K562 (cell line): Measurements from ENCODE around the gene LRP1B. TPM values are rescaled to one million over a fixed set of nuclear protein-coding genes. Genes with fewer than 3 reads are reported as not detected.

Experiments used
- ATAC-seq: fragments of 200-7000 bp; cut with Tn5 transposase; 3 replicates; pipeline ENCODE4 v1.9.1; 2020; ENCODE audit warnings: moderate library complexity
- BruUV-seq: library from RNA; stranded (reverse); fragments of 400-500 nt; replicated peaks from 2 replicates; lab custom pipeline; 2021; lab: Mats Ljungman, UMichigan
- CTCF ChIA-PET: fragments of 300-600 bp; formaldehyde crosslinking; extraction: SDS; loops from one replicate; lab custom pipeline; 2021; ENCODE audit warnings: low intra/inter-chr PET ratio; lab: Yijun Ruan, JAX
- POLR2A ChIA-PET: fragments of 300-600, 350-650 bp; sonication (Branson Sonifier 250); formaldehyde crosslinking; extraction: SDS; loops from one replicate; lab custom pipeline; 2021; ENCODE audit warnings: antibody characterized with exemption, inconsistent platforms; lab: Yijun Ruan, JAX
- DNase-seq, 4 experiments: peaks; one replicate each; pipeline versions ENCODE4 v3.0.0 to v3.0.0-alpha.2; 2011 to 2018; ENCODE audit warnings: low spot score in 3 of 4, mixed read lengths in 3 of 4; ENCODE audit errors: extremely low read depth in 1 of 4
- FAIRE-seq: peaks from 2 replicates; lab custom pipeline; 2011; peaks lifted over from hg19 to GRCh38; lab: Jason Lieb, UNC
- H2AFZ ChIP-seq: 2 replicates; pipeline ENCODE4 v1.6.0; 2011; ENCODE audit warnings: low read depth, low read length, control low read depth, inconsistent platforms
- H3K27ac ChIP-seq: fragments of 200-600 bp; 3 replicates; pipeline ENCODE4 v1.8.0; 2011; ENCODE audit warnings: low read depth, mild to moderate bottlenecking, control low read depth, inconsistent platforms, low read length, moderate library complexity, mixed read lengths; ENCODE audit errors: extremely low read depth
- H3K27me3 ChIP-seq, 2 experiments: fragments of 300-600 bp in 1 of 2; 2 replicates in 1 of 2; 3 replicates in 1 of 2; pipeline versions ENCODE4 v1.6.0 to v1.8.0; 2011; ENCODE audit warnings: inconsistent platforms in 2 of 2, low read length in 2 of 2, mild to moderate bottlenecking in 1 of 2, mixed read lengths in 1 of 2, moderate library complexity in 1 of 2; ENCODE audit not compliant: control insufficient read depth in 2 of 2, insufficient read depth in 2 of 2
- H3K36me3 ChIP-seq: fragments of 300-600 bp; 3 replicates; pipeline ENCODE4 v1.8.0; 2011; ENCODE audit warnings: mild to moderate bottlenecking, low read length, inconsistent platforms; ENCODE audit not compliant: control insufficient read depth, insufficient read depth
- H3K4me1 ChIP-seq, 2 experiments: fragments of 200-600 bp in 1 of 2; replicated peaks in 1 of 2; 2 replicates in 1 of 2; 3 replicates in 1 of 2; pipeline versions ENCODE4 v1.5.1 to v1.8.0; 2011; ENCODE audit warnings: inconsistent platforms in 2 of 2, low read length in 2 of 2, mild to moderate bottlenecking in 1 of 2, mixed read lengths in 1 of 2, moderate library complexity in 1 of 2; ENCODE audit not compliant: control insufficient read depth in 2 of 2, insufficient read depth in 2 of 2
- H3K4me2 ChIP-seq: 2 replicates; pipeline ENCODE4 v1.6.1; 2011; ENCODE audit warnings: low read length, control low read depth, inconsistent platforms, mixed read lengths; ENCODE audit not compliant: insufficient read depth
- H3K4me3 ChIP-seq: fragments of 200-600 bp; sonication (generic), shearing (Covaris generic); 2 replicates; pipeline ENCODE4 v1.5.1; 2016; ENCODE audit warnings: control low read depth, inconsistent platforms
- H3K79me2 ChIP-seq: fragments of 200-600 bp; 3 replicates; pipeline ENCODE4 v1.8.0; 2011; ENCODE audit warnings: low read length, inconsistent platforms; ENCODE audit not compliant: control insufficient read depth, insufficient read depth
- H3K9ac ChIP-seq, 2 experiments: 2 replicates each; pipeline versions ENCODE4 v1.6.0 to v1.6.1; 2011; ENCODE audit warnings: low read depth in 2 of 2, low read length in 2 of 2, control low read depth in 1 of 2, inconsistent platforms in 1 of 2, mild to moderate bottlenecking in 1 of 2, mixed read lengths in 1 of 2; ENCODE audit not compliant: insufficient read depth in 1 of 2
- H3K9me1 ChIP-seq: one replicate; pipeline ENCODE4 v1.6.0; 2011; ENCODE audit warnings: inconsistent platforms, mild to moderate bottlenecking, low read length, moderate library complexity; ENCODE audit not compliant: control insufficient read depth, insufficient read depth
- H3K9me3 ChIP-seq: replicated peaks from 2 replicates; pipeline ENCODE4 v1.5.1; 2011; ENCODE audit warnings: low read depth, low read length, inconsistent platforms; ENCODE audit not compliant: control insufficient read depth, insufficient read depth
- H4K20me1 ChIP-seq: replicated peaks from 2 replicates; pipeline ENCODE4 v1.6.1; 2011; ENCODE audit warnings: low read length, inconsistent platforms, mixed read lengths; ENCODE audit not compliant: control insufficient read depth, insufficient read depth
- ETV5 ChIP-seq: sonication (generic); formaldehyde crosslinking; IDR thresholded peaks from 2 replicates; pipeline ENCODE4 v1.4.0; 2020; ENCODE audit warnings: low read depth, mild to moderate bottlenecking, missing genetic modification reagents
- FOSL1 ChIP-seq: fragments of 200-800 bp; sonication (Bioruptor generic); conservative IDR thresholded peaks from 2 replicates; pipeline ENCODE4 v1.6.1; 2016; ENCODE audit warnings: missing genetic modification characterization, missing compliant biosample characterization
- HLTF ChIP-seq: fragments of 450-650 bp; IDR thresholded peaks from 2 replicates; pipeline ENCODE4 v1.6.1; 2016
- MED1 ChIP-seq: sonication (generic); formaldehyde crosslinking; IDR thresholded peaks from 2 replicates; pipeline ENCODE4 v1.8.1; 2023; ENCODE audit warnings: missing genetic modification reagents, borderline replicate concordance
- PCBP1 ChIP-seq: fragments of 200-400 bp; formaldehyde crosslinking; IDR thresholded peaks from 2 replicates; pipeline ENCODE4 v1.6.1; 2018; ENCODE audit warnings: mild to moderate bottlenecking, low read depth, low read length; ENCODE audit not compliant: poor library complexity, severe bottlenecking
- SMARCB1 ChIP-seq: IDR thresholded peaks from 2 replicates; pipeline ENCODE4 v1.6.1; 2011; ENCODE audit warnings: improper control_type of control experiment, low read depth; ENCODE audit not compliant: insufficient read length
- TCF7 ChIP-seq: sonication (generic); IDR thresholded peaks from 2 replicates; pipeline ENCODE4 v1.6.1; 2016; ENCODE audit warnings: antibody characterized with exemption, borderline replicate concordance
- ZFP30 ChIP-seq: fragments of 250-450 bp; sonication (Bioruptor Pico); IDR thresholded peaks from 2 replicates; pipeline ENCODE4 v1.8.0; 2022; ENCODE audit warnings: moderate library complexity, mild to moderate bottlenecking, inconsistent platforms, borderline replicate concordance
- ZNF133 ChIP-seq: fragments of 250-450 bp; sonication (Bioruptor Pico); IDR thresholded peaks from 2 replicates; pipeline ENCODE4 v1.4.0; 2020; ENCODE audit warnings: mild to moderate bottlenecking
- ZNF316 ChIP-seq: fragments of 450-650 bp; IDR thresholded peaks from 2 replicates; pipeline ENCODE4 v1.6.1; 2016
- WGBS: fragments of 100-300 bp; shearing (Covaris generic); methylation state at CpG from one replicate; pipeline ENCODE4 v1.1.6; 2016; ENCODE audit warnings: low coverage, mixed read lengths; ENCODE audit not compliant: insufficient coverage; ENCODE audit errors: missing lambda C conversion rate; 5-methylcytosine and 5-hydroxymethylcytosine counted together
- in situ Hi-C: fragments of 300-500 bp; cut with MboI; formaldehyde crosslinking; loops from 4 replicates; pipeline ENCODE4 v1.15.0; 2018; ENCODE audit warnings: inconsistent platforms, mixed read lengths
- intact Hi-C: fragments of 100-400 bp; cut with micrococcal nuclease; formaldehyde crosslinking; loops from 2 replicates; pipeline ENCODE4 v1.14.2; 2022
- polyA plus RNA-seq, 8 experiments: library from polyadenylated mRNA; depleted of rRNA in 4 of 8; stranded (reverse) in 5 of 8; unstranded in 3 of 8; fragments of >200 nt; fragmentation: Nextera tagmentation in 2 of 8; fragmentation: Illumina TruSeq in 1 of 8; extraction: Ambion mirVana in 2 of 8; extraction: Trizol in 1 of 8; gene quantifications; 2 replicates each; pipeline versions ENCODE4 v1.2.1 to v1.2.3, GENCODE V29; 2011 to 2014; ENCODE audit warnings: inconsistent platforms in 1 of 8, missing spikeins in 1 of 8
- total RNA-seq, 7 experiments: library from RNA; depleted of rRNA in 6 of 7; stranded (reverse); fragments of >200 nt in 6 of 7; fragmentation: Illumina TruSeq in 2 of 7; extraction: Trizol in 2 of 7; gene quantifications; 2 replicates each; pipeline versions ENCODE4 v1.2.1 to v1.2.3, GENCODE V29; 2011 to 2021; ENCODE audit warnings: low replicate concordance in 1 of 7
- TF ChIP-seq, protein P1 (sequence below): fragments of 450-650 bp; IDR thresholded peaks from 2 replicates; pipeline ENCODE4 v1.6.1; 2017; ENCODE audit warnings: mild to moderate bottlenecking, moderate library complexity
- TF ChIP-seq, protein P2 (sequence below): fragments of 250-450 bp; sonication (Bioruptor Pico); IDR thresholded peaks from 2 replicates; pipeline ENCODE4 v1.5.0; 2020; ENCODE audit warnings: mild to moderate bottlenecking, borderline replicate concordance
- TF ChIP-seq, protein P3 (sequence below): sonication (generic); formaldehyde crosslinking; IDR thresholded peaks from 2 replicates; pipeline ENCODE4 v1.8.1; 2023; ENCODE audit warnings: mild to moderate bottlenecking, missing genetic modification reagents
- TF ChIP-seq, protein P4 (sequence below): fragments of 150-350 bp; conservative IDR thresholded peaks from 2 replicates; pipeline ENCODE4 v1.6.1; 2014; ENCODE audit warnings: low read length
- TF ChIP-seq, protein P5 (sequence below), 2 experiments: fragments of 450-650 bp in 1 of 2; sonication (generic) in 1 of 2; formaldehyde crosslinking in 1 of 2; IDR thresholded peaks in 1 of 2; conservative IDR thresholded peaks in 1 of 2; 2 replicates each; pipeline versions ENCODE4 v1.6.1 to v1.8.1; 2016 to 2023; ENCODE audit warnings: mild to moderate bottlenecking in 2 of 2, moderate library complexity in 2 of 2, inconsistent platforms in 1 of 2, missing genetic modification reagents in 1 of 2

The LRP1B gene
- total and polyA plus RNA-seq, 9 of the 15 experiments (the other 6 are each of a cell fraction or from before 2014, with no cell fraction given): not detected

DNA sequence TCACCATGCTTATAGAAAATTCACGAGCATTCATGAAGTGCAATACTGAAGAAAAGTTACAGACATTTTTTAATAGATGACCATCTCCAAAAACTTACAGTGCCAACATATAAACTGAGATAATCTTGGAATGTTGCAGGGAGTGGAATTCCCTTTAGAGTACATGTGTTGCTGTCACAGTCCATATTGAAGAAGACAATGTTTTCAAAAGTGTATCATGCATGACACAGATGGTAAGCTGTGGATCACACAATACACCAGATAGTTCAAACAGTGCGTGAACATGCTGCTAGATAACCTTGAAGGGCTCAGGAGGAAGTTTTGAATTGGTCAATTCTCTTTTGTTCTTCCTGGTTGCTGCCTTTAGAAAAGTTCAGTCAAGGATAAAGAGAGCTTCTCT, 1706.3 kb downstream of the LRP1B start:
- H3K4me1 ChIP-seq: no peaks in the 10 kb centered on the region
- no peaks in the 10 kb centered on the region for H3K27me3 ChIP-seq
- no peak overlapping the region for H3K9ac ChIP-seq
- no peak overlapping the region for H3K4me3 ChIP-seq
- intact Hi-C loops: no loop called here
- H3K4me2 ChIP-seq: no peak overlapping the region
- H3K9me1 ChIP-seq: no peaks in the 10 kb centered on the region
- in situ Hi-C loops: no loop called here
- no peaks in the 10 kb centered on the region for H3K79me2 ChIP-seq
- no TSS peak for BruUV-seq
- no peaks in the 10 kb centered on the region for H3K9me3 ChIP-seq
- POLR2A ChIA-PET: no interaction called here
- CTCF ChIA-PET: no interaction called here
- no peaks in the 10 kb centered on the region for H4K20me1 ChIP-seq
- 0% methylated on average over 2 of the region's 2 CpGs for WGBS
- DNase-seq (no peak), FAIRE-seq (no peak), ATAC-seq (no peak)
- H3K27ac ChIP-seq: no peak overlapping the region
- H3K36me3 ChIP-seq: no peaks in the 10 kb centered on the region
- no peak overlapping the region for H2AFZ ChIP-seq
- TF ChIP-seq FOSL1 (tag) (no peak), ZNF133 (CRISPR knock-in tag) (no peak), SMARCB1 (no peak), TCF7 (no peak), PCBP1 (no peak), ETV5 (CRISPR knock-in tag) (no peak), MED1 (no peak), ZFP30 (no peak), HLTF (no peak), ZNF316 (no peak)
- TF ChIP-seq, protein P1, sequence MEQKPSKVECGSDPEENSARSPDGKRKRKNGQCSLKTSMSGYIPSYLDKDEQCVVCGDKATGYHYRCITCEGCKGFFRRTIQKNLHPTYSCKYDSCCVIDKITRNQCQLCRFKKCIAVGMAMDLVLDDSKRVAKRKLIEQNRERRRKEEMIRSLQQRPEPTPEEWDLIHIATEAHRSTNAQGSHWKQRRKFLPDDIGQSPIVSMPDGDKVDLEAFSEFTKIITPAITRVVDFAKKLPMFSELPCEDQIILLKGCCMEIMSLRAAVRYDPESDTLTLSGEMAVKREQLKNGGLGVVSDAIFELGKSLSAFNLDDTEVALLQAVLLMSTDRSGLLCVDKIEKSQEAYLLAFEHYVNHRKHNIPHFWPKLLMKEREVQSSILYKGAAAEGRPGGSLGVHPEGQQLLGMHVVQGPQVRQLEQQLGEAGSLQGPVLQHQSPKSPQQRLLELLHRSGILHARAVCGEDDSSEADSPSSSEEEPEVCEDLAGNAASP: no peak
- TF ChIP-seq, protein P2, sequence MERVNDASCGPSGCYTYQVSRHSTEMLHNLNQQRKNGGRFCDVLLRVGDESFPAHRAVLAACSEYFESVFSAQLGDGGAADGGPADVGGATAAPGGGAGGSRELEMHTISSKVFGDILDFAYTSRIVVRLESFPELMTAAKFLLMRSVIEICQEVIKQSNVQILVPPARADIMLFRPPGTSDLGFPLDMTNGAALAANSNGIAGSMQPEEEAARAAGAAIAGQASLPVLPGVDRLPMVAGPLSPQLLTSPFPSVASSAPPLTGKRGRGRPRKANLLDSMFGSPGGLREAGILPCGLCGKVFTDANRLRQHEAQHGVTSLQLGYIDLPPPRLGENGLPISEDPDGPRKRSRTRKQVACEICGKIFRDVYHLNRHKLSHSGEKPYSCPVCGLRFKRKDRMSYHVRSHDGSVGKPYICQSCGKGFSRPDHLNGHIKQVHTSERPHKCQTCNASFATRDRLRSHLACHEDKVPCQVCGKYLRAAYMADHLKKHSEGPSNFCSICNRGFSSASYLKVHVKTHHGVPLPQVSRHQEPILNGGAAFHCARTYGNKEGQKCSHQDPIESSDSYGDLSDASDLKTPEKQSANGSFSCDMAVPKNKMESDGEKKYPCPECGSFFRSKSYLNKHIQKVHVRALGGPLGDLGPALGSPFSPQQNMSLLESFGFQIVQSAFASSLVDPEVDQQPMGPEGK (CRISPR knock-in tag): no peak
- TF ChIP-seq, protein P3, sequence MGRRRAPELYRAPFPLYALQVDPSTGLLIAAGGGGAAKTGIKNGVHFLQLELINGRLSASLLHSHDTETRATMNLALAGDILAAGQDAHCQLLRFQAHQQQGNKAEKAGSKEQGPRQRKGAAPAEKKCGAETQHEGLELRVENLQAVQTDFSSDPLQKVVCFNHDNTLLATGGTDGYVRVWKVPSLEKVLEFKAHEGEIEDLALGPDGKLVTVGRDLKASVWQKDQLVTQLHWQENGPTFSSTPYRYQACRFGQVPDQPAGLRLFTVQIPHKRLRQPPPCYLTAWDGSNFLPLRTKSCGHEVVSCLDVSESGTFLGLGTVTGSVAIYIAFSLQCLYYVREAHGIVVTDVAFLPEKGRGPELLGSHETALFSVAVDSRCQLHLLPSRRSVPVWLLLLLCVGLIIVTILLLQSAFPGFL (CRISPR knock-in tag): no peak
- TF ChIP-seq, protein P4, sequence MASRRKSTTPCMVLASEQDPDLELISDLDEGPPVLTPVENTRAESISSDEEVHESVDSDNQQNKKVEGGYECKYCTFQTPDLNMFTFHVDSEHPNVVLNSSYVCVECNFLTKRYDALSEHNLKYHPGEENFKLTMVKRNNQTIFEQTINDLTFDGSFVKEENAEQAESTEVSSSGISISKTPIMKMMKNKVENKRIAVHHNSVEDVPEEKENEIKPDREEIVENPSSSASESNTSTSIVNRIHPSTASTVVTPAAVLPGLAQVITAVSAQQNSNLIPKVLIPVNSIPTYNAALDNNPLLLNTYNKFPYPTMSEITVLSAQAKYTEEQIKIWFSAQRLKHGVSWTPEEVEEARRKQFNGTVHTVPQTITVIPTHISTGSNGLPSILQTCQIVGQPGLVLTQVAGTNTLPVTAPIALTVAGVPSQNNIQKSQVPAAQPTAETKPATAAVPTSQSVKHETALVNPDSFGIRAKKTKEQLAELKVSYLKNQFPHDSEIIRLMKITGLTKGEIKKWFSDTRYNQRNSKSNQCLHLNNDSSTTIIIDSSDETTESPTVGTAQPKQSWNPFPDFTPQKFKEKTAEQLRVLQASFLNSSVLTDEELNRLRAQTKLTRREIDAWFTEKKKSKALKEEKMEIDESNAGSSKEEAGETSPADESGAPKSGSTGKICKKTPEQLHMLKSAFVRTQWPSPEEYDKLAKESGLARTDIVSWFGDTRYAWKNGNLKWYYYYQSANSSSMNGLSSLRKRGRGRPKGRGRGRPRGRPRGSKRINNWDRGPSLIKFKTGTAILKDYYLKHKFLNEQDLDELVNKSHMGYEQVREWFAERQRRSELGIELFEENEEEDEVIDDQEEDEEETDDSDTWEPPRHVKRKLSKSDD: no peak
- TF ChIP-seq, protein P5, sequence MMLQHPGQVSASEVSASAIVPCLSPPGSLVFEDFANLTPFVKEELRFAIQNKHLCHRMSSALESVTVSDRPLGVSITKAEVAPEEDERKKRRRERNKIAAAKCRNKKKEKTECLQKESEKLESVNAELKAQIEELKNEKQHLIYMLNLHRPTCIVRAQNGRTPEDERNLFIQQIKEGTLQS (IDR thresholded peaks at IDR 0.05): no peak
- TF ChIP-seq, protein P5 (CRISPR knock-in tag; conservative IDR thresholded peaks at IDR 0.05): no peak
